ENCODE data around the gene FAM186B.

The FAM186B gene

DNA sequence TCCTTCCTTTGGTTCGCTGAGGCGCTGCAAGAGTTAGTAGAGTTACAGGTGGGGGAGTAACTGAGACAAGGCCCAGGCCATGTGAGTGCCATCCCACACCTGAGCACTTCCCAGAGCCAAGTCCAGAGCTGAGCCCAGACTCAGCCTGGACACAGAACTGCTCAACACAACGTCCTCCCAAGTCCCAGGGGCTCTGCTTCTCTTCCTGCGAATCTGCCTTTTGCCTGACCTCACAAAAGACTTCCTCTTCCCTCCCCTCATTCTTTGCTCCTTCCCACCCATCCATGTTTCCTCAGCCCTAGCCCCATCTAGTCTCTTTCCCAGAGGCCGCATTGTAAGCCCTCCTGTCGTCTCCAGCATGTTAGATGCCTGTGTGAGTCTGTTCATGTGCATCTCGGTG, 20.8 kb downstream of the FAM186B start:
- no peaks in the 10 kb centered on the region for H3K27me3 ChIP-seq (ENCODE audit: insufficient read depth, low read length)
- H3K9me3 ChIP-seq (ENCODE audit: low read length) = no peaks in the 10 kb centered on the region
- H3K4me3 ChIP-seq (ENCODE audit: low read length) = no peak overlapping the region
- H2AFZ ChIP-seq (ENCODE audit: low read depth, low read length) = no peak overlapping the region
- H3K4me1 ChIP-seq (ENCODE audit: insufficient read depth, low read length) = peaks cover 12% of the 10 kb centered on the region
- peaks cover 3% of the 10 kb centered on the region for H3K36me3 ChIP-seq (ENCODE audit: insufficient read depth, low read length)

GRCh38 chr12:49583366-49584094, 21.9 kb downstream of the FAM186B start:
- no peak overlapping the region for H2AFZ ChIP-seq (ENCODE audit: low read depth, low read length)
- peaks cover 12% of the 10 kb centered on the region for H3K4me1 ChIP-seq (ENCODE audit: insufficient read depth, low read length)
- H3K9me3 ChIP-seq (ENCODE audit: low read length) = no peaks in the 10 kb centered on the region
- peaks cover 3% of the 10 kb centered on the region for H3K36me3 ChIP-seq (ENCODE audit: insufficient read depth, low read length)
- H3K27me3 ChIP-seq (ENCODE audit: insufficient read depth, low read length) = no peaks in the 10 kb centered on the region
- H3K4me3 ChIP-seq (ENCODE audit: low read length) = no peak overlapping the region

DNA sequence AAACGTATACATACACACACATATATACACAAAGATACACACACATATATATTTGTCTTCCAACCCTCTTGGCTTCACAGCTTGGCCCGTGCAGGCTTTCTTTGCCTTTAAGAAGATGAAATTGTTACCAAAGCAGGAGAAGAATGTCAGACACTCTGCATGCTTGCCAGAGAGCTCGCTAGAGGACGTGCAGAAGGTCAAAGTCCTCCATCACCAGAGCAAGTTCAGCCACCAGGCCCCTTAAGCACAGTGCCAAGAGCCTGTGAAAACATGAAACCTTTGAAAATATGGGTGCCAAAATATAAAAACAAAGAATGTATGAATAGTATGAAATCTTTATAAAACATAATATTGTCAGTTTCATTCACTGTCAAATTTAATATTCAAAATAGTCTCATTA, 22.6 kb downstream of the FAM186B start:
- no peaks in the 10 kb centered on the region for H3K27me3 ChIP-seq (ENCODE audit: insufficient read depth, low read length)
- no peak overlapping the region for H3K4me3 ChIP-seq (ENCODE audit: low read length)
- H3K36me3 ChIP-seq (ENCODE audit: insufficient read depth, low read length) = peaks cover 3% of the 10 kb centered on the region
- no peaks in the 10 kb centered on the region for H3K9me3 ChIP-seq (ENCODE audit: low read length)
- H2AFZ ChIP-seq (ENCODE audit: low read depth, low read length) = no peak overlapping the region
- peaks cover 12% of the 10 kb centered on the region for H3K4me1 ChIP-seq (ENCODE audit: insufficient read depth, low read length)

DNA sequence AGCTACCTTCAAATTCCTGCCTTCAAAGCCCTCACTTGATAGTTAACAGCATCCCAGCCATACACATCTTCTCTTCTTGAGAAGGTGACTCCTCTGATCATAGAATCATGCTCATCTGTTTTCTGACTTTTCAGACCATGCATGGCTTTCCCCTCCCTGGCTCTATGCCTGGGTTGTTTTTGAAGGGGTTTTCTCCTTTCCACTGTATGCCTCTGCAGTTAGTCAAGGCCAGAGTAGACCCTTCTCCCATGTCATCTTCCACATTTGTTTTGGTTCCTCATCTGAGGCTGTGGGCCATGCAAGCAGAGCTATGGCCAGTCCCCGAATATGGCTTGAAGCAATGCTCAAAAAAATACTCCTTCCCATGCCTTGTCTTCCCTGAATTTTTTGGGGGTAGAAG, 23.2 kb downstream of the FAM186B start:
- Histone ChIP-seq H3K36me3 (ENCODE audit: insufficient read depth, low read length) (peaks cover 5% of the 10 kb centered on the region), H3K4me3 (ENCODE audit: low read length) (no peak overlapping the region), H3K9me3 (ENCODE audit: low read length) (no peaks in the 10 kb centered on the region), H3K27me3 (ENCODE audit: insufficient read depth, low read length) (no peaks in the 10 kb centered on the region), H3K4me1 (ENCODE audit: insufficient read depth, low read length) (peaks cover 12% of the 10 kb centered on the region), H2AFZ (ENCODE audit: low read depth, low read length) (no peak overlapping the region)

- Histone ChIP-seq H3K4me1 (ENCODE audit: insufficient read depth, low read length) (peaks cover 12% of the 10 kb centered on the region), H3K4me3 (ENCODE audit: low read length) (no peak overlapping the region), H3K9me3 (ENCODE audit: low read length) (no peaks in the 10 kb centered on the region), H3K36me3 (ENCODE audit: insufficient read depth, low read length) (peaks cover 5% of the 10 kb centered on the region), H2AFZ (ENCODE audit: low read depth, low read length) (no peak overlapping the region), H3K27me3 (ENCODE audit: insufficient read depth, low read length) (no peaks in the 10 kb centered on the region)
Observed at GRCh38 chr12:49580572-49581535, 24.6 kb downstream of the FAM186B start.

DNA sequence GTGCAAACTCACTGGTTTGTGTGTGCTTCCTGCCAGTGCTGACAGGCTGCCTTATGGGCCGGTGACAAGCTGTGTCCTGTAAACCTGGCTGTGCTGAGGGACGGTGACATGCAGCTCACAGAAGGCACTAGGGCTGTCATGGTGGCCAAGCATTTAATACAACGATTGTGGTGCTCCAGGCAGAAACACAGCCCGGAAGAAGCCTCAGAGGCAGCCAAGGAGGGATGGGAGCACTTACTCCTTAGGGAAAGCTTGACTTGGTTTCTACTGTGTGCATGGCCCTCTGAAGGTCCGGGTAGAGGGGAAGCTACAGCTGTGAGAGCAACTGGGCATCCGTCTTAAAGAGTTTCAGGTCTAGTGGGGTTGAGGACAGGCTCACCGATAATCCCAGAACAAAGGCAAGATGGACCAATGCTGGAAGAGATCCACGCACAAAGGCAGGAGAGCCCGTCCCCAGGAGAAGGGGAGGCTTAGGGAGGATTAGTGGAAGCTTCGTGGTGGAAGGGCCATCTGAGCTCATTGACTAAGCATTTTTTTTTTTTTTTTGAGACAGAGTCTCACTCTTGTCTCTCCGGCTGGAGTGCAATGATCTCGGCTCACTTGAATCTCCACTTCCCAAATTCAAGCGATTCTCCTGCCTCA, 26.8 kb downstream of the FAM186B start:
- peaks cover 5% of the 10 kb centered on the region for H3K36me3 ChIP-seq (ENCODE audit: insufficient read depth, low read length)
- H2AFZ ChIP-seq (ENCODE audit: low read depth, low read length) = no peak overlapping the region
- H3K4me3 ChIP-seq (ENCODE audit: low read length) = no peak overlapping the region
- peaks cover 12% of the 10 kb centered on the region for H3K4me1 ChIP-seq (ENCODE audit: insufficient read depth, low read length)
- no peaks in the 10 kb centered on the region for H3K27me3 ChIP-seq (ENCODE audit: insufficient read depth, low read length)
- no peaks in the 10 kb centered on the region for H3K9me3 ChIP-seq (ENCODE audit: low read length)

DNA sequence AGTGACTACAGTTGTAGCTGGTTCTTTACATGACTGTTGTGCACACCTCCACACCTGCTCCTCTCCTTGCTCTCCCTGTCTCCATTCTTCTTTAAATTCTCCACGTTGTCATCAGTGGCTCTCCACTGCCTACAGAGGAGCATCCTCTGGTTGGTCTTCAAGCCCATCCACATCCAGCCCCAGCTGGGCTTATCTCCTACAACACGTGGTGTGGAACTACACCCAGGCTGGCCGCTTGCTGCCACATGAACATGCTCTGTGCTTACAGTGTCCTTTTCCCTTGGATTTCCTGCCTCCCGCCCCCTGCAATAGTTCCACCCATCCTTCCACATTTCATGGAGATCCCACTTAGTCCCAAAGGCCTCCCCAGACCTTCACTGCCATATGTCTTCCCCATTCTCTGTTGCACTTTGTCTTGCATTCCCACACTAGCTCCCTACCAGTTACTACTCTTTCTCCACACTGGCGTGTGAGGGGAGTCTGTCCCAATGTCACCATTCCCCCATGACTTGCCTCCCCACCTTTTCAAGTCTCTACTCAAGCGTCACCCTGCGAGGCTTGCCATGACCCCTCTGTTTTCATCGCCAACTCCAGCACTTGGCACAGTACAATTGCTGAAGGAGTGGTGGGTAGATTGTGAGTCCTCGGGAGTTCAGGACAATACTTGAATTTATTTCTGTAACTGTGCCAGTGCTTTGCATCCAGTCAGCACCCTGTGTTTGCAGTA, 27.7 kb downstream of the FAM186B start:
- Histone ChIP-seq H3K4me3 (ENCODE audit: low read length) (no peak overlapping the region), H3K4me1 (ENCODE audit: insufficient read depth, low read length) (peaks cover 12% of the 10 kb centered on the region), H2AFZ (ENCODE audit: low read depth, low read length) (no peak overlapping the region), H3K36me3 (ENCODE audit: insufficient read depth, low read length) (peaks cover 5% of the 10 kb centered on the region), H3K9me3 (ENCODE audit: low read length) (no peaks in the 10 kb centered on the region), H3K27me3 (ENCODE audit: insufficient read depth, low read length) (no peaks in the 10 kb centered on the region)

DNA sequence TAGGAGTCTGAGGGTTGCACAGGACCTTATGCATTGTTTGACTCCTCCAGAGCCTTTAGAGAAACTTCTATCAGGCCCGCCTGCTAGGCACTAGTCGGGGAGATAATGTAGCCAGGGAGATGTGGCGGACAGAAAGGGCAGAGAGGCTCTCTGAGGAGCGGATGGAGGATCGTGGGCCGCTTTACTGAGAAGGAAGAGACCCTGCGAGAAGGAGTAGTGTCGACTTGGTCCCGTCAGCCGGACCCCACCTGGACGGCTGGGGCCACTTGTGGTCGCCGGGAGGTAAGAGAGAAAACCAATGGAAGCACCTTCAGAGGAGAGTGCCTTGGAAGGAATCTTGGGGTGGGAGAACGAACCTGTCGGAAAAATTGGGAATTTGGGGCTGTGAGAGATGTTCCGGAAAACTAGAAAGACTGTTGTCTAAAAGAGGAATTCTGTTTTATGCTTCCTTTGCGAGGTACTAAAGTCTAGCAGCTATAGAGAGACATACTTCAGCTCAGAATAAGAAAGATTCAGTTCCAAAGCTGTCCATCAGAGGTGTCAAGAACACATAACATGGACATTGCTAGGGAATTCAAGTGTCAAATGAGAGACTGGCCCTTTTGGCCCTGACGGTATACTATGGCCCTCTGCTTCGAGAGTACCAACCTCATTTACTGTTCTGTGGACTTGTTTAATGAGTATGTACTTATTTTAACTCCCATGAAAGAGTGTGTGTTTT, 36.8 kb downstream of the FAM186B start:
- peaks cover 16% of the 10 kb centered on the region for H3K4me1 ChIP-seq (ENCODE audit: insufficient read depth, low read length)
- H3K9me3 ChIP-seq (ENCODE audit: low read length) = no peaks in the 10 kb centered on the region
- peak overlapping the region; percentile 95 for H3K4me3 ChIP-seq (ENCODE audit: low read length)
- H2AFZ ChIP-seq (ENCODE audit: low read depth, low read length) = peak overlapping the region; percentile 90
- no peaks in the 10 kb centered on the region for H3K27me3 ChIP-seq (ENCODE audit: insufficient read depth, low read length)
- peaks cover 19% of the 10 kb centered on the region for H3K36me3 ChIP-seq (ENCODE audit: insufficient read depth, low read length)

DNA sequence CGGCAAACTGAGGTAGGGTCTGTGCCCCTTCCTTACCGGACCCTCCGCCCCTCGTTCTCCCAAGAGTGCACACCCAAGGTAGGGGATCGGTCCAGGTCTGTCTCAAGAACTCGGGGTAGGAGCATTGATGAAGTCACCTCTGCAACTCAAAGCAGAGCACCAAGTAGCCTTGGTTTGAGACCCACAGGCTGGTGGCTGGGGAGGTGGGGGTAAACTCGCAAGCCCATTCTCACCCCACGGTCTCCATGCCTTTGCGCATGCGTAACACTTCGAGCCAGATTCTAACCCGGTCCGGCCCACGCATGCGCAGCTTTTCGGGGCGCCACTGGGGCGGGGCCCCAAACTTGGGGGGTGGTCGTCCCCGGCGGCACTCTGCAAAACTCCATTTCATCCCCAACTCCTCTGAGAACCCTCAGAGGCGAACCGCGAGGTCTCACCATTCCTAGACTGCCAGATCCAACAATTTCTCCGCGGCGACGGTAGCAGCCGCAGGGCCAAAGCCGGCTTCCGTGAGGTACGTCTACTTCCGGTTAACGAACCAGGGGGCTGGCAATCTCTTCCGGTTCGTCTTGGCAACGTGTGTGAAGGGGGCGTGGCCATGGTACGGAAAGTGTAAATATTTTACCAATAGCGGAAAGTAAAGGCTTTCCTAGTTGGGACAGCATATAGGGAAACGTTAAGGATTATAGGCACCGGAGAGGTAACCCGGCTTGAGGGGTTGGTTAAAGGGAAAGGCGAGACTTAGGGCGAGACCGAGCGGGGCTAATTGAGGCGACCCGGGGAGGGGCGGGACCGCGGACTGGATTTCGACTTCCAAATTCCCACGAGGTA, 37.6 kb downstream of the FAM186B start, which contains the start of gene MCRS1:
MCRS1 (minus strand) TSS at position 532 of the 831 bp plus-strand sequence. CDS start 1,411 bp downstream, outside the sequence.
- peak within 1 kb of the TSS; percentile 95 for H3K4me3 ChIP-seq (ENCODE audit: low read length)
- peaks cover 26% of the 10 kb centered on the region for H3K36me3 ChIP-seq (ENCODE audit: insufficient read depth, low read length)
- H3K9me3 ChIP-seq (ENCODE audit: low read length) = no peaks in the 10 kb centered on the region

DNA sequence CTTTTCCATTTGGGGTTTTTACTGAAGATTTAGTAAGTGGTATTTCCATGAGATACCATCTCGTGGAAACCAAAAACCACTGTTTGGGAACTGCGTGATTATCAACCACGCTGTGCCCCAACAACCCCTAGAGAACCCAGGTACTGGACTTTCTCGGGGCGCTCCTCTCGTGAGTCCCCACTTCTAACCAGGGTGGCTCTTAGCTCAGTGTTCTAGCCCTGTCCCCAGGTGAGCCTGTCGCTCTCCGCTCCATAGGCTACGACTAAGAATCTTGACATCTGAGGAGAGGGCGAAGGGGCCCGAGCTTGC, 38.2 kb downstream of the FAM186B start:
- peak overlapping the region; percentile 90 for H2AFZ ChIP-seq (ENCODE audit: low read depth, low read length)
- H3K36me3 ChIP-seq (ENCODE audit: insufficient read depth, low read length) = peaks cover 32% of the 10 kb centered on the region
- peaks cover 16% of the 10 kb centered on the region for H3K4me1 ChIP-seq (ENCODE audit: insufficient read depth, low read length)
- no peaks in the 10 kb centered on the region for H3K27me3 ChIP-seq (ENCODE audit: insufficient read depth, low read length)
- peak overlapping the region; percentile 95 for H3K4me3 ChIP-seq (ENCODE audit: low read length)
- no peaks in the 10 kb centered on the region for H3K9me3 ChIP-seq (ENCODE audit: low read length)

More for the DNA sequence above, 37.6 kb downstream of the FAM186B start, which contains the start of gene MCRS1:
- Histone ChIP-seq H3K27me3 (ENCODE audit: insufficient read depth, low read length) (no peaks in the 10 kb centered on the region), H2AFZ (ENCODE audit: low read depth, low read length) (peak within 1 kb of the TSS; percentile 90), H3K4me1 (ENCODE audit: insufficient read depth, low read length) (peaks cover 16% of the 10 kb centered on the region)

DNA sequence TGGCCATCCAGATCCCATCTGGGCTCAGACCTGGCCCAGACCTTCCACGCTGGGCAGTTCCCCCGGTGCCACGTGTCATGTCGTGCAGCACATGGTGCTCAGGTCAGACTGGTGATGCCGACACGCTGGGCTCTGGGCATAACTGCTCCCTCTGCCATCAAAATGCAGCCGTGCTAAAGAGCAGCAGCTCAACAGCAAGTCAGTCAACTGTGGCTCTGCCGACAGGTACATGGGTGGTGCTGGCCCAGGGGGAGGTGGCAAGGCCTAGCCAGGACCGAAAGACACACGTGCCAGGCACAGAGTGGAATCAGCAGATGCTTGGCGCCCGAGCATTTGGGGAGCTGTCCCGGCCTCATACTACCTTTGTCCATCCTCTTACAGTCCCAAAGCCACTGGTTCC, 39.1 kb downstream of the FAM186B start:
- Histone ChIP-seq H3K36me3 (ENCODE audit: insufficient read depth, low read length) (peaks cover 40% of the 10 kb centered on the region), H3K27me3 (ENCODE audit: insufficient read depth, low read length) (no peaks in the 10 kb centered on the region), H3K4me3 (ENCODE audit: low read length) (peak overlapping the region; percentile 95), H2AFZ (ENCODE audit: low read depth, low read length) (no peak overlapping the region), H3K4me1 (ENCODE audit: insufficient read depth, low read length) (peaks cover 16% of the 10 kb centered on the region), H3K9me3 (ENCODE audit: low read length) (no peaks in the 10 kb centered on the region)
